H1 (cell line): ENCODE measurements around the gene ZNF487. TPM values are rescaled to one million over a fixed set of nuclear protein-coding genes. Genes with fewer than 3 reads are reported as not detected.

Source experiments
- CTCF ChIA-PET: fragments of 300-600 bp; sonication (Branson Sonifier 250); formaldehyde crosslinking; loops from one replicate; lab custom pipeline; 2021; ENCODE audit not compliant: partially characterized antibody; lab: Charles Lee
- POLR2A ChIA-PET: fragments of 300-600 bp; sonication (Branson Sonifier 250); formaldehyde crosslinking; loops from one replicate; lab custom pipeline; 2021; ENCODE audit warnings: inconsistent platforms; ENCODE audit not compliant: partially characterized antibody; lab: Charles Lee
- DNase-seq, 2 experiments: peaks; one replicate each; pipeline versions ENCODE4 v3.0.0 to v3.0.0-alpha.2; 2010 to 2022; ENCODE audit warnings: low spot score in 2 of 2, low read depth in 1 of 2, mixed read lengths in 1 of 2
- FAIRE-seq: peaks from 2 replicates; lab custom pipeline; 2011; peaks lifted over from hg19 to GRCh38; lab: Jason Lieb, UNC
- H2AFZ ChIP-seq: 2 replicates; pipeline ENCODE4 v1.8.1; 2012; ENCODE audit warnings: low read length, inconsistent platforms
- H2AK5ac ChIP-seq: 2 replicates; pipeline ENCODE4 v1.6.1; 2013; ENCODE audit warnings: low read depth, low read length
- H2BK120ac ChIP-seq: replicated peaks from 2 replicates; pipeline ENCODE3; 2013; ENCODE audit warnings: low read depth, low read length, inconsistent platforms
- H2BK12ac ChIP-seq: 2 replicates; pipeline ENCODE4 v1.6.1; 2013; ENCODE audit warnings: low read depth, low read length
- H2BK15ac ChIP-seq: 2 replicates; pipeline ENCODE4 v1.6.1; 2013; ENCODE audit warnings: low read length
- H2BK20ac ChIP-seq: 2 replicates; pipeline ENCODE4 v1.6.1; 2013; ENCODE audit warnings: low read length
- H2BK5ac ChIP-seq: 2 replicates; pipeline ENCODE4 v1.6.1; 2013; ENCODE audit warnings: low read depth, low read length
- H3K14ac ChIP-seq: 2 replicates; pipeline ENCODE4 v1.6.1; 2013; ENCODE audit warnings: inconsistent platforms; ENCODE audit not compliant: insufficient read length
- H3K18ac ChIP-seq: 2 replicates; pipeline ENCODE4 v1.6.1; 2013; ENCODE audit warnings: low read length; ENCODE audit errors: extremely low read depth
- H3K23ac ChIP-seq: 2 replicates; pipeline ENCODE4 v1.6.1; 2013; ENCODE audit warnings: inconsistent platforms; ENCODE audit not compliant: insufficient read length
- H3K23me2 ChIP-seq: 2 replicates; pipeline ENCODE4 v1.6.1; 2013; ENCODE audit warnings: low read depth, low read length
- H3K27ac ChIP-seq: 2 replicates; pipeline ENCODE4 v1.6.1; 2011; ENCODE audit warnings: low read depth, low read length, inconsistent platforms
- H3K27me3 ChIP-seq, 4 experiments: replicated peaks in 1 of 4; 1 replicate in 1 of 4; 2 replicates in 3 of 4; pipeline versions ENCODE4 v1.6.1 to v1.8.1; 2011 to 2013; ENCODE audit warnings: low read length in 3 of 4, mild to moderate bottlenecking in 3 of 4, inconsistent platforms in 2 of 4, mixed read lengths in 2 of 4, moderate library complexity in 1 of 4; ENCODE audit not compliant: control insufficient read depth in 3 of 4, insufficient read depth in 3 of 4; ENCODE audit errors: extremely low read depth in 1 of 4
- H3K36me3 ChIP-seq, 4 experiments: 2 replicates each; pipeline versions ENCODE4 v1.6.1 to v1.8.1; 2011 to 2013; ENCODE audit warnings: mild to moderate bottlenecking in 4 of 4, low read length in 3 of 4, moderate library complexity in 2 of 4, control low read depth in 1 of 4, inconsistent platforms in 1 of 4; ENCODE audit not compliant: insufficient read depth in 4 of 4, control insufficient read depth in 2 of 4
- H3K4ac ChIP-seq: replicated peaks from 2 replicates; pipeline ENCODE3; 2013; ENCODE audit warnings: low read length, low read depth, mixed read lengths, inconsistent platforms; ENCODE audit not compliant: insufficient read length
- H3K4me1 ChIP-seq, 4 experiments: replicated peaks in 1 of 4; 1 replicate in 1 of 4; 2 replicates in 3 of 4; pipeline versions ENCODE4 v1.6.1 to v1.8.1; 2011 to 2013; ENCODE audit warnings: low read length in 3 of 4, inconsistent platforms in 2 of 4, mixed read lengths in 1 of 4; ENCODE audit not compliant: insufficient read depth in 4 of 4, control insufficient read depth in 3 of 4
- H3K4me2 ChIP-seq, 2 experiments: 2 replicates each; pipeline versions ENCODE4 v1.6.1 to v1.8.1; 2011 to 2013; ENCODE audit warnings: low read depth in 2 of 2, low read length in 2 of 2, control low read depth in 1 of 2, inconsistent platforms in 1 of 2, mild to moderate bottlenecking in 1 of 2; ENCODE audit not compliant: insufficient read depth in 1 of 2
- H3K4me3 ChIP-seq, 4 experiments: fragments of 200-600, 300-600 bp in 1 of 4; sonication (generic), shearing (Covaris generic), sonication (Bioruptor Twin) in 1 of 4; 2 replicates each; pipeline versions ENCODE4 v1.5.1 to v1.8.1; 2011 to 2016; ENCODE audit warnings: low read length in 4 of 4, low read depth in 3 of 4, control low read depth in 2 of 4, inconsistent platforms in 2 of 4, mild to moderate bottlenecking in 2 of 4, mixed read lengths in 1 of 4, moderate library complexity in 1 of 4; ENCODE audit not compliant: insufficient read depth in 2 of 4; ENCODE audit errors: extremely low read depth in 1 of 4
- H3K56ac ChIP-seq: replicated peaks from 2 replicates; pipeline ENCODE3; 2013; ENCODE audit warnings: low read depth, mild to moderate bottlenecking, mixed read lengths, low read length, inconsistent platforms; ENCODE audit not compliant: insufficient read length
- H3K79me1 ChIP-seq: 2 replicates; pipeline ENCODE4 v1.6.1; 2013; ENCODE audit warnings: low read depth, low read length, control low read depth
- H3K79me2 ChIP-seq, 2 experiments: 2 replicates each; pipeline versions ENCODE4 v1.6.1 to v1.8.1; 2012 to 2013; ENCODE audit warnings: low read length in 2 of 2, mild to moderate bottlenecking in 2 of 2, inconsistent platforms in 1 of 2; ENCODE audit not compliant: insufficient read depth in 2 of 2, control insufficient read depth in 1 of 2
- H3K9ac ChIP-seq, 4 experiments: replicated peaks in 1 of 4; 1 replicate in 1 of 4; 2 replicates in 3 of 4; pipeline versions ENCODE4 v1.6.1 to v1.8.1; 2011 to 2013; ENCODE audit warnings: low read depth in 3 of 4, low read length in 3 of 4, control low read depth in 2 of 4, mild to moderate bottlenecking in 2 of 4, moderate library complexity in 2 of 4, inconsistent platforms in 1 of 4; ENCODE audit errors: extremely low read depth in 1 of 4
- H3K9me3 ChIP-seq, 2 experiments: 2 replicates each; pipeline versions ENCODE4 v1.6.1 to v1.8.1; 2012 to 2013; ENCODE audit warnings: mild to moderate bottlenecking in 2 of 2, moderate library complexity in 2 of 2, control low read depth in 1 of 2, inconsistent platforms in 1 of 2, low read depth in 1 of 2, low read length in 1 of 2, mixed read lengths in 1 of 2; ENCODE audit not compliant: insufficient read depth in 2 of 2
- H4K20me1 ChIP-seq, 2 experiments: replicated peaks in 1 of 2; 2 replicates each; pipeline versions ENCODE3 to v1.8.1; 2011 to 2013; ENCODE audit warnings: inconsistent platforms in 2 of 2, low read length in 2 of 2, mild to moderate bottlenecking in 1 of 2; ENCODE audit not compliant: insufficient read depth in 2 of 2, control insufficient read depth in 1 of 2
- H4K5ac ChIP-seq: 2 replicates; pipeline ENCODE4 v1.6.1; 2013; ENCODE audit warnings: low read length, low read depth, mixed read lengths, inconsistent platforms; ENCODE audit not compliant: insufficient read length
- H4K8ac ChIP-seq: 2 replicates; pipeline ENCODE4 v1.8.0; 2013; ENCODE audit warnings: mild to moderate bottlenecking, moderate library complexity, low read length, inconsistent platforms; ENCODE audit not compliant: insufficient read depth; ENCODE audit errors: extremely low read depth
- H4K91ac ChIP-seq: replicated peaks from 2 replicates; pipeline ENCODE3; 2013; ENCODE audit warnings: low read length, mixed read lengths, inconsistent platforms; ENCODE audit not compliant: insufficient read length
- CTBP2 ChIP-seq: IDR thresholded peaks from 2 replicates; pipeline ENCODE4 v1.7.0; 2011; ENCODE audit warnings: borderline replicate concordance, mild to moderate bottlenecking, moderate library complexity, mixed read lengths, low read length; ENCODE audit not compliant: insufficient read depth, insufficient read length
- EZH2 ChIP-seq: fragments of 200-600 bp; sonication (generic); IDR thresholded peaks from 2 replicates; pipeline ENCODE4 v1.7.1; 2012; ENCODE audit warnings: low read depth, mild to moderate bottlenecking, moderate library complexity, low read length, inconsistent platforms; ENCODE audit not compliant: severe bottlenecking
- RXRA ChIP-seq: IDR thresholded peaks from 2 replicates; pipeline ENCODE4 v1.6.1; 2011; ENCODE audit warnings: low read depth, mild to moderate bottlenecking, low read length, moderate library complexity; ENCODE audit not compliant: insufficient read depth
- WGBS, 2 experiments: shearing (Covaris generic) in 1 of 2; methylation state at CpG; one replicate each; pipeline versions ENCODE4 v1.1.6 to v1.1.7; 2013 to 2015; ENCODE audit warnings: low lambda C conversion rate in 2 of 2, mixed read lengths in 2 of 2, inconsistent platforms in 1 of 2, low coverage in 1 of 2, missing lambda C conversion rate in 1 of 2; ENCODE audit not compliant: insufficient replicate concordance in 2 of 2, insufficient coverage in 1 of 2, insufficient read length in 1 of 2; ENCODE audit errors: extremely low coverage in 1 of 2, missing lambda C conversion rate in 1 of 2; 5-methylcytosine and 5-hydroxymethylcytosine counted together
- polyA plus RNA-seq, 7 experiments: library from polyadenylated mRNA; depleted of rRNA in 3 of 7; stranded (reverse) in 5 of 7; unstranded in 2 of 7; fragments of >200 nt in 5 of 7; fragments of 200-250 nt in 2 of 7; gene quantifications; 1 replicate in 5 of 7; 2 replicates in 1 of 7; 4 replicates in 1 of 7; pipeline versions ENCODE4 v1.2.1 to v1.2.3, GENCODE V29; 2011 to 2013; ENCODE audit warnings: missing spikeins in 2 of 7, mixed read lengths in 2 of 7
- total RNA-seq: library from RNA; stranded (reverse); fragmentation: NEBNext Ultra II Directional; extraction: Animal tissue kit (Norgen Biotek cat#: 25700); gene quantifications from 2 replicates; pipeline ENCODE4 v1.2.1, GENCODE V29; 2021

ZNF487 gene
- total and polyA plus RNA-seq, 2 of the 8 experiments (the other 6 are each of a cell fraction or from before 2014, with no cell fraction given): 1.9 to 2.5 TPM

GRCh38 chr10:43402176-43402575 lies 34.7 kb upstream of the ZNF487 start:
- no peaks in the 10 kb centered on the region for H3K9me3 ChIP-seq
- H4K8ac ChIP-seq: no peak overlapping the region
- CTCF ChIA-PET: interaction anchor here (1.3 to 1.6 kb wide), 2 partner anchors 12 to 24 kb away, joined by 3 to 5 read pairs; no protein-coding TSS in a partner anchor
- no peak overlapping the region for H2BK120ac ChIP-seq
- peak overlapping the region in 2 of 4 experiments; percentile 5 to 37; a peak in 2 of 8 replicates for H3K4me3 ChIP-seq
- H2BK5ac ChIP-seq: no peak overlapping the region
- TF ChIP-seq EZH2 (no peak), CTBP2 (no peak), RXRA (no peak)
- TF ChIP-seq, all 59 proteins: peak for 0
- Histone ChIP-seq H3K79me1 (no peaks in the 10 kb centered on the region; the same call in 1 of the 2 replicates), H3K18ac (no peak overlapping the region), H3K56ac (no peak overlapping the region), H2BK15ac (no peak overlapping the region), H3K4me2 (peak overlapping the region; percentile 29 to 44; a peak in 2 of 4 replicates), H3K14ac (no peak overlapping the region), H3K23ac (no peak overlapping the region), H3K23me2 (peaks cover 2% of the 10 kb centered on the region), H2AK5ac (no peak overlapping the region), H3K4ac (no peak overlapping the region), H3K4me1 (peaks cover 1 to 16% (median 15%) of the 10 kb centered on the region in 4 experiments), H3K9ac (no peak overlapping the region), H3K27ac (no peak overlapping the region), H4K91ac (no peak overlapping the region), H4K20me1 (peaks cover 14 to 22% of the 10 kb centered on the region in 2 experiments), H3K36me3 (peaks cover 0 to 4% (median 1%) of the 10 kb centered on the region in 4 experiments; a peak in 2 of 8 replicates), H2AFZ (no peak overlapping the region), H4K5ac (no peak overlapping the region), H2BK12ac (no peak overlapping the region), H3K27me3 (no peaks in the 10 kb centered on the region), H2BK20ac (no peak overlapping the region), H3K79me2 (peaks cover 65 to 99% of the 10 kb centered on the region in 2 experiments)
- WGBS, 2 experiments: 37% methylated on average over 4 of the region's 4 CpGs; no CpG with 5 or more reads in 1 of the 2 experiments
- DNase-seq (no peak), FAIRE-seq (no peak)
- POLR2A ChIA-PET: interaction anchor here (1.3 to 10.5 kb wide), 6 partner anchors 8 to 35 kb away, joined by 4 to 112 read pairs (median 12); partner anchors contain the start of gene ZNF487
